Activated CD4-positive, CD25-positive, alpha-beta regulatory T cell treated with anti-CD3 and anti-CD28 coated beads, Interleukin-2, amount 50 U/mL, for 16 hours (primary cell): ENCODE measurements around the gene KRT73.
A peak's percentile ranks its signal among the peaks of the same experiment; 100 is the strongest.
"Not testable (repeated sequence)": the region's sequence is repeated elsewhere in the genome, so short reads cannot be mapped to it uniquely, and the experiment has no call there.

Experiments
- DNase-seq: peaks from one replicate; pipeline ENCODE4 v3.0.0-alpha.2; 2020; ENCODE audit warnings: low read depth, low spot score

The KRT73 gene

DNA sequence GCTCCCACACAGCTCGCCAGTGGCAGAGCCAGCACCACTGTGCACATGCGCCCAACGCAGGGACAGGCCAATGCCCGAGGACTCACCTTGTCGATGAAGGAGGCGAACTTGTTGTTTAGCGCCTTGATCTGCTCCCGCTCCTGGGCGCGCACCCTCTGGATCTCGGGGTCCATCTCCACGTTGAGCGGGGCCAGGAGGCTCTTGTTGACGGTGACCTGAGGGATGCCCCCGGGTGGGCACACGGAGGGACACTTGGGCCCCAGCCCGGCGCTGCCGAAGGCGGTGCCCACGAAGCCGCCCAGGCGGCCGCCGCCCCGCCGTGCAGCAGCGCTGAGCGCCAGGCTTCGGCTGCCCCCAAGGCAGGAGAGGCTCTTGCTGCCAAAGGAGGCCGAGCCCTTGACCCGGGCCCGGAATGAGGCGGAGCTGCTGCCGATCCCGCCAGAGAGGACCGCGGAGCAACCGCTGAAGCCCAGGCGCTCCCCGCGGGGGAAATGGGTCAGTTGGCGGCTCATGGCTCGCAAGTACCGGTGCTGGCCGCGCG is 17.3 kb downstream of the KRT73 start, which contains the start of gene KRT72:
TSS of gene KRT72 (minus strand) at position 523 of the 541 bp plus-strand sequence. CDS start at position 512, 11 bp downstream.
- no peak for DNase-seq

DNA sequence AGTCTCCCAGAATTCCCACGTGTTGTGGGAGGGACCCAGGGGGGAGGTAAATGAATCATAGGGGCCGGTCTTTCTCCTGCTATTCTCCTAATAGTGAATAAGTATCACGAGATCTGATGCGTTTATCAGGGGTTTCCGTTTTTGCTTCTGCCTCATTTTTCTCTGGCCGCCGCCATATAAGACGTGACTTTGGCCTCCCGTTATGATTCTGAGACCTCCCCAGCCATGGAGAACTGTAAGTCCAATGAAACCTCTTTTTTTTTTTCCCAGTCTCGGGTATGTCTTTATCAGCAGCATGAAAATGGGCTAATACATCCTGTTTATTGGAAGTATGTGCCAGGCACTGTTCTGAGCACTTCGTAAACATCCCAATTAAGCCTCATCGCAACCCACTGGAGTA is 17.9 kb downstream of the KRT73 start:
- no peak for DNase-seq

DNA sequence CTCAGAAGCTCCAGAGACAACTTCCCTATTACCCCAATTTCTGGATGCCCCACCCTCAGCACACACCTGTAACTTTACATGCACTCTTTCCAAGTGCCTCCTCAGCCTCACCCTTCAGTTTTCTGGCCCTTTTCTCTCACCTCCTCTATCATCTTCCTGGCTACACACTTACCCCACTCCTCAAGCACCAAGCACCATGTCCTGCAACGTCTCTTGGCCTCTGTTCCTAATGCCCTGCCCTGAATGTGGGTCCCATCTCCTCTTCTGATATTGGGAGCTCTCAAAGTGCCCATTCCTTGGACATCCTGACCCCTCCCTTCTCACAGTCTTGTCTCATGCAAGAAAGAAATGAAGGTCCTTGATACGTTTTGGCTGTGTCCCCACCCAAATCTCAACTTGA is 18.3 kb downstream of the KRT73 start:
- no peak for DNase-seq

DNA sequence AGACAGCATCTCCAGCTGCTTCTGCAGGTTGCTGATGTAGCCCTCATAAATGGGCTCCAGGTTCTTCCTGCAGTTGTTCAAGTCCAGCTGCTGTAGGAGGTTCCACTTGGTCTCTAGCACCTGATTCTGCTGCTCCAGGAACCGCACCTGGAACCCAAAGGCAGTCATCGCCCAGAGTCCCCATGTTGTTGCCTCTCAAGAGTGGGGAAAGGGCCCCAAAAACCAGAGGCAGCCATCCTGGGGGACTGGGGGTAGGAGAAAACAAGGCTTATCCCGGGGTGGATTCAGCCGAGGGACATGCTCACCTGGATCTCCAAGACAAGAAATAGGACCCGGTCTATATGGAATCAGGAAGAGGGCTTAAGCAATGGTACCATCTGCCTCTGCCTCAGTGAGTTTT is 19.4 kb downstream of the KRT73 start:
- DNase-seq: no peak

DNA sequence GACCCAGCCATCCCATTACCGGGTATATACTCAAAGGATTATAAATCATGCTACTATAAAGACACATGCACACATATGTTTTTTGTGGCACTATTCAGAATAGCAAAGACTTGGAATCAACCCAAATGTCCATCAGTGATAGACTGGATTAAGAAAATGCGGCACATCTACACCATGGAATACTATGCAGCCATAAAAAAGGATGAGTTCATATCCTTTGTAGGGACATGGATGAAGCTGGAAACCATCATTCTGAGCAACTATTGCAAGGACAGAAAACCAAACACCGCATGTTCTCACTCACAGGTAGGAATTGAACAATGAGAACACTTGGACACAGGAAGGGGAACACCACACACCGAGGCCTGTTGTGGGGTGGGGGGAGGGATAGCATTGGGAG is 24.1 kb downstream of the KRT73 start:
- DNase-seq: not testable (repeated sequence)

DNA sequence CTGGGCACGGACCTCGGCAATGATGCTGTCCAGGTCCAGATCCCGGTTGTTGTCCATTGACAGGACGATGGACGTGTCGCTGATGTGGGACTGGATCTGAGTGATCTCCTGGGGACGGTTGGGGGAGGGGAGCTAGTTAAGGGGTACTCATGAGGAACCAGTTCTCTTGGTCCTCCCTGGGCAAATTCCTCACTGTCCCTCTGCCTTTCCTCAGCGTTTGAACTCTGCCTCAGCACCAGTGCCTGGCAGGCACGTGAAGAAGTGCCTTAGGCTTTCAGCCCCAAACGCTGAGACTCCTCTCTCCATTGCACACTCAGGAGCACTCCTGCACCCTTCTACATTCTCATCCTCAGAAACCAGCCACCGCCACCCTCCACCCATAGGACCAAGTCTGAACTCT is 26.8 kb downstream of the KRT73 start:
- no peak for DNase-seq

DNA sequence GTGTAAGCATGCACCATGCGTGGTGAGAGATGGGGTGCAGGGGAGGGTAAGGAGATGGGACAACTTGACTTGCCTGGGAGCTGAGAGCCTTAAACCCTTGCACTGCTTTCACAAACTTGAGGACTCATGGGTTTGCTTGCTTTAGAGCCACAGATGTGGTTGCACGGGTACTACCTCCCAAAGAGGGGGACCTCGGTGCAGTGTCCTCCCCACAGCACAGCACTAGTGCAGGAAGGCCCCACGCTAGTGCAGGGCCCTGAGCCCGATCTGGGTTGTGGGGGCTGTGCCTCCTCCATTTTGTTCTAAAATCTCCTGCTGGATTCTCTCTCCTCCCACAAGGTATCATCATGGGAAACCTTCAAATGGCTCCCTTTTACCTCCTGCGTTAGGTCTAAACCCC is 28.3 kb downstream of the KRT73 start:
- DNase-seq: no peak

DNA sequence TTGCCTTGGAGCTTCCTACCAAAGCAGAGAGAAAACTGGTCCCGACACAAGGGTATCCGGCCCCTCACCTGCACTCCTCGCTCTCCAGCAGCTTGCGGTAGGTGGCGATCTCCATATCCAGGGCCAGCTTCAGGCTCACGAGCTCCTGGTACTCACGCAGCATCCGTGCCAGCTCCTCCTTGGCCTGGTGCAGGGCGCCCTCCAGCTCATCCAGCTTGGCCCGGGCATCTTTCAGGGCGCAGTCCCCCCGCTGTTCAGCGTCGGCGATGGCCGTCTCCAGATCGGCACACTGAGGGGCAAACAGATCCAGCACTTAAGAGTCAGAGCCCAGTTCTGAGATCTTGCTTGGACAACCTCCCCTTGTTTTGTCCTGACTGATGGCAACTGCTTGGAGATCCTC is 30.8 kb downstream of the KRT73 start:
- DNase-seq: no peak

DNA sequence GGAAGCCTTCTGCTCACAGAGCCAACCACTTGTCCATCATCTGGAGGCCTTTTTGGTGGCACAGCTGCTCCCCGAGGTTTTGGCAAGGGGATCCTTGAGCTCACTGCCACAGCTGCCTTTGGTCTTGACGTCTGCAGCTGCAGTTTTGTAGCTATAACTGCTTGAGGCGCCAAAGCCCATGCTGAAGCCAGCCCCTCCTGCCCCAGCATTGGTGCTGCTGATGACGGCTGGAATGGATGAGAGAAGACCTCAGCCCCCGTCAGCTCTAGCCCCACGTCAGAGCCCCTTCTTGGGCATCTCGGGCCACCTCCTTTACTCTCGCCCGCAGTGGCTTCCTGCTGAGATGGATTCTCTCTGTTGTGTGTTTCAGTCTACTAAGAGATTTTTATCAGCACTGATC is 32.4 kb downstream of the KRT73 start:
- no peak for DNase-seq

DNA sequence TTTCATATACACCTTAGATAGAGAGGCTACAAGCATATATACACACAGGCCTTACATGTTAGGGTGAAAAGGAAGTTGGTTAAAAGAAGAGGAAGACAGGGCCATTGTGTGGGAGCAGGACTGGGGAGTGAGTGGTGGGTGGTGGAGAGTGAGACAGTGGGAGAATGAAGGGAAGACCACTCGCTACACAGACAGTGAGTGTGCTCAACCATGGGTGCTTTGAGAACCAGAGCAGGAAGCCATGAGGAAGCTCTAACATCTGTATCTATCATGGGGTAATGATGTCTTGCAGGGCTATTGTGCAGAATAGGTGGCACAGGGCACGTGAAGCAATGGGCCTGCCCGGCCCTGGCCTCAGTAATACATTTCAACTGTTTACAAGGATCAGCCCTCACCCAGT is 33.3 kb downstream of the KRT73 start:
- no peak for DNase-seq

DNA sequence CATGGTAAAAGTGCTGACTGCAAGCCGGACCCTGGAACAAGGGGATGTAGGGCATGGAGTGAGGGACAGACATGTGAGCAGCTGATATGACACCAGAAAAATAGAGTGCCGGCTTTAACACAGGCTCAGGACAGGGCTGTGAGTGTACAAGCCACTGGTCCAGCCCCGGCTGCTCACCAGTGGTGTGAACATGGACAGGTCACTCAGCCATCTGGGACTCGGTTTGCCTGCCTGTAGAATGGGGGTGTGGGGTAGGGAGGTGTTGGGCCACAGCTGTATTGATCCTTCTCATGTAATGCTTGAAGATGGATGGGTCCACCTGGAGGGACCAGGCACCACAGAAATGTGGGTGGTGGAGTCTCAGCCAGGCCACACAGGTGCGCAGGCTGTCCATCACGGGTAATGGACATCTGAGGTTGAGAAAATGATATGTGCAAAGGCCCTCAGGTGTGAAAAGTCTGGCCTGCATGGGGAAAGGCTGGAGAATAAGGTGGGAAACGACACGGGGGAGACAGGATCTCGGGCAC is 34.1 kb downstream of the KRT73 start:
- no peak for DNase-seq

DNA sequence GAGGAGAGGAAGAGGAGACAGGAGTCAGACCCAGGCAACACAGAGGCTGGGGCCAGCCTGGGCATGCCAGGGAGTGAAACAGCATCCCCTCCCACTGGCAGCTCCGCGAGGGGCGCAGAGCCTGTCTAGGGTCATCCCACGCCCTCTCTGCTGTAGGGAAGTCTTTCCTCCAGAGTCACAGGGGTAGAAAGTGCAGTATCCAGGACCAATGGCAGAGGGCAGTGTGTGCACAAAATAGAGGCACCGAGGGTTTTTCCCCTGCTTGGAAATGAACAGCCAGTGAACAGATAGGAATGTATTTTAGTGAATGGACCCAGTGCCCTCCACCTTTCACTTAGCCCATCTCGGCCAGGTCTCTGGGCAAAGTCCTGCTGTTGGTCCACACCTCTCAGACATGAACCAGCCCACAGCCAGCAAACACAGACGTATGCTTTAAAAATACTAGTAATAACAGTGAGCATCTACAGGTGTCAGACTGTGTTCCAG is 35.3 kb downstream of the KRT73 start:
- DNase-seq: peak; percentile 16

DNA sequence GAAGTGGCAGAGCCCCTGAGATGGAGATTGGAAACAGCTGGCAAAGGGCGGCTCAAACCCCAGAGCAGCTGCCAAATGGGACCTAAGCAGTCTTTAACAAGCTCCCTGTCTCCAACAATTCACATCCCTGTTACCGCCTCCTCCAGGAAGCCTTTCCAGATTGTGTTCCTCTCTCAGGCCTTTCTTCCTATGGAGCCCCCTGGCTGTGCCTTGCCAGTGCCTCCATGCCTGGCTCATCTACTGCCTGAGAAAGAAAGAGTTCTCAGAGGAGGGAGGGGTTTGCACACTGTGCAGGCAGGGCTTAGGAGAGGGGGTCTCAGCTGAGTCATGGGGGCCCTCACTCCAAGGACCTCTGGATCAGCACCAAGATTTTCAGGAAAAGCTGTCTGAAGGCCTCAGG is 35.9 kb downstream of the KRT73 start:
- no peak for DNase-seq

DNA sequence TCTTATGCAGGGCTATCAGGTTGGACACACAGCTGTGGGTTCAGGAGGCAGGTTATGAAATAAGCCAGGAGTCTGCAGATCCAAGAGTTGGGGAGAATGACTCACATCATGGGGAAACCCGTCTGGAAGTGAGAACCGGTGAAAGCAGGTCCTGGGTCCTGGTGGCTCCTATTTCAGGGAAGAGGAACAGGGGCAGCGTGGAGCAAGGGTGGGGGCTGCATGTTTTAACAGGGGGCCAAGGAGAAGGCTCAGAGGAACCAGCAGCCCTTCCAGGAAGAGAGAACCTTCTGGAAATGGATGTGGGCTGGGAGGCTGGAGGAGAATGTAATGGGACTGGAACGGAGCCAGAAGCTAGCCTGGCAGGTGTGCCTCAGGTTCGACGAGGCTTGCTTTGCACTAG is 36.9 kb downstream of the KRT73 start:
- DNase-seq: no peak

DNA sequence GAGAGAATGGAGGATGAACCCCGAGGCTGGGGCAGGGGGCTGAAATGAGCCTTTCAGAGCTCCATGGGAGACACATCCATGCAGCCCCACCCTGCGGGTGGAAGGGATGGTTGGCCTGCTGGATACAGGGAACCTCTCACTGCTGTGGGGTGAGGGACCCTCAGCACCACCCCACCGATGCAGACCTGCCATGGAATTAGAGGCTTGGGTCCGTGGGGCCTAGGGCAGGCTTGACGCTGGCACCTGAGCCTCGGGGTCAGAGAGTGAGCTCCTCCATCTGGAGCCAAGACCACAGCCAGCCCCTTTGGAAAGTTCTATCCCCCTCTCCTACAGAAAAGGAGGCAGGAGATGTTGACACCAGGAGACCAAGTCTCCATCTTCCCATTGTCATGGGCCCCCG is 37.3 kb downstream of the KRT73 start:
- DNase-seq: no peak

DNA sequence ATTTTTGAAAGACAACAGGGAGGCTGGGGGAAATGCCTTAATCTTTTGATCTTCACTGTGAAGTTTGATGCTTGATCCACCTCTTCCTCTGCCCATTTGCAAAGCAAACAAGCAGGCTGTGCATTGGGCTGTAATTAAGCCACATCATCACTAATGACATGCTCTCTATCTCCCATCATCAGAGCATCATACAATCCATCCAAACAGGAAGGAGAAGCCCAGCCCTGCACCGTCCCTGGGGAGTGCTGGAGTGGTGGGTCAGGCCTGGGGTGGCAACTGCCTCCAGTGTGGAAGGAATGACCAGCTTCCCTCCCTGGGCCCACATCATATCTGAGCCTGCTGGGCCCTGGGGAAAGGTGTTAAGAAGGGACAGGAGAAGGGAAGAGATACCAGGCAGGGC is 37.9 kb downstream of the KRT73 start:
- no peak for DNase-seq

DNA sequence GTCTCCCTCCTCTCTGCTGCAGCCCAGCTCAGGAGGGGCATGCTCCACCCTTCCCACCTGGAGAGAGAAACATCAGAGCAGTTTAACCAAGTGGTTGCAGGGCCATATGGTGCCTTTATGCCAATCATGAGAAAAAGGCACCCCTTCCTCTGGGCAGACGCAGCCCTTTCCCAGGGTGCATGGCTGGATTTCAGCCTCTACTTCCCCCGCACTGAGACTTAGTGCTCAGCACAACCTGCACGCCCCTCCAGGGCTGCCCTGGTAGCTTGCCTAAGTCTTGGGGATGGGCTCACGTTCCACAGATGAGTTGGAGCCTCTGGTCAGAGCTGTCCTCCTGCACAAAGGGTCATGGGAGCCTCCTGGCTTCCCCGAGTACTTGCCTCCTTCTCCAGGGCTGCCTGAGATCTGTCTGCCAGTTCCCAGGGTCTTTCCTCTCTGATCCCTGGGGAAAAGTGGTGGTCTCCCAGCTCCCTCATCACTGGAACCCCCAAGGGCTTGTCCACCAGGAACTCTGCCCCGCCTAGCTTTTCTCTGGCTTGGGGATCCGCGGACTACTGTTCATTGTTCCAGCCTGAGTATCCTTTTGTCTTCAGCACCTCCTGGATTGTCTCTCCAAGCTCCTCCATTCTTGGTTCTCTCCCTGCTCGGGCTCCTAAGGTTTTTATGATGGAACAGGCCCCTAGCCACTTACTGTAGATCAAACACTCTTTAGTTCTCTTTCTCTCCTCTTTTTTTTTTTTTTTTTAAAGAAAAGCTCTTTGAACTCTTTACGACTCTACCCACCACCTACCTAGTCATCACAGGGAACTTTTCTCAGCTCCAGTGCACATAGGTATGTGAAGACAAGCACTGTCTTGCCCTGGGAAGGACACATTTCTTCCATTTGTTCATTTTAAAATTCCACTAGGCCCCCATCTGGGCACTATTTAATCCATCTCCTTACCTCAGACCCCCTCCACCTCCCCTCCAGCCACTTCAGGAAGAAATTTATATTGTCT is 38.6 kb downstream of the KRT73 start:
- DNase-seq: no peak

DNA sequence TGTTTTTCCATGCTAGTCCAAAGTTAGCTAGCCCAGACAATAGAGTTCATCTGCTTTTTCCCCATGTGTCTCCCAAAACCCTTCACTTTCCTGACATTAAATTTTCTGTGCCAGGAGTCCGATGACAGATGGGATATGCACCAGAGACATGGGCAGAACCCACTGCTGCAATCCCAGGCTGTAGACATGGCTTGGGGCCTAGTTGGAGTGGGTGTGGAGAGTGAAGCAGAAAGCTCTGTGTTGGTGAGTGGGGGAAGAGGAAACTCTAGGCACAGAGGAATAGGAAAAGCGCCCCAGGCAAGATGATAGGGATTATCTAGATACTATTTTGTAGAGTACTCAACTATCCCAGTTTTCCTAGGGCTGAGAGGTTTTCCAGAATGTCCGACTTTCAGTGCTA is 39.9 kb downstream of the KRT73 start:
- DNase-seq: no peak

DNA sequence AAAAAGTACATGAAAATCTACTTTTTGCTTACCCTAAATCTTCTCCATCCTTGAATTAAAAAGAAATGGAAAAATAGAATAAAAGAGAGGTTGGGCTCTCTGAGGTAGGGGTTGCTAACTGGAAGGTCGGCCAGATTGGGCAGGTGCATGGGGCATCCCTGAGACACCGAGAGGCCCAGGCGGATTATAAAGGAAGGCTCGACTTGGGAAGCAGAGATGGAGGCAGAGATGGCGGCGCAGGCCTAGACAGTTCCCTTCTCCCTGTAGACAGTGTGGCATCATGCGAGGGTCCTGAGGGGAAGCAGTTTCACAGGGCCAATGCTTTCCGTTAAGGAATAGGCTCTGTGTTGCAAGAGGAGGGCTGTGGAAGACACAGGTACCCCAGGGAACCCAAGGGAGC is 41.0 kb downstream of the KRT73 start:
- DNase-seq: no peak

DNA sequence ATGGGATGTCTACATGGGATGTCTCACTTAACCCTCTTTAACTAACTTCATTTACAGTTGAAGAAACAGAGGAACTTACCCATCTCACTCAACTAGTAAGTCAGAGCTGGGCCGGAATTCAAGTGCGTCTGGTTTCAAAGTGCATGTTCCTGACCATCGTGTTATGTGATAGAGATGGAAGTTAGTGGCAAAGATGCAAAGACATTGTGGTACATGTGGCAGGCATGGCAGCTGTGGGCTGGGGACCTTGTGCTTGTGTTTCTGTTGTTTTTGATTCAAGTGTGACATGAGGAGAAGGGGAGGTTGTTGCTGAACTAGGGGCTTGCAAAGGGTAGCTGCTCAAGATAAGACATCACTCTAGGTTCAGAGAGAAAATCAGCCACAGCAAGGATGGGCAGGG is 42.4 kb downstream of the KRT73 start:
- DNase-seq: no peak

DNA sequence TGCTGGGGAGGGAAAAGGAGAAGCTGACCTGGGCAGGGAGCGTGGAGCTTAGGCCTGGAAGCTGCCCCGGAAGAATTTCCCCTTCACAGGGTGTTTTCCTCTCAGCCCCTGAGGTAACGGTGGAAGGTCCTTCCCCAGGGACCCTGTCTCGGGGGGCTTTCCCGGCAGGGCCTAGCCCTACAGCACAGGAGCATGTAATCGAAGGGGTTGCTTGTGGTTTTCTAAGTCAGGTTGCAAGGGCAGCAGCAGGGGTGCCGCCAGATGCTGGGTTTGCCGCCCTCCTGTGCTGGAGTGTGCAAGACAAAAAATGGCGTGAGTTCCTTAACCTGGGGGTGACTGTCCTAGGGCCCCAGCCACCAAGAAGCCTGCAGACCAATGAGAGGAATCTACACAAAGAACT is 43.1 kb downstream of the KRT73 start:
- DNase-seq: no peak

DNA sequence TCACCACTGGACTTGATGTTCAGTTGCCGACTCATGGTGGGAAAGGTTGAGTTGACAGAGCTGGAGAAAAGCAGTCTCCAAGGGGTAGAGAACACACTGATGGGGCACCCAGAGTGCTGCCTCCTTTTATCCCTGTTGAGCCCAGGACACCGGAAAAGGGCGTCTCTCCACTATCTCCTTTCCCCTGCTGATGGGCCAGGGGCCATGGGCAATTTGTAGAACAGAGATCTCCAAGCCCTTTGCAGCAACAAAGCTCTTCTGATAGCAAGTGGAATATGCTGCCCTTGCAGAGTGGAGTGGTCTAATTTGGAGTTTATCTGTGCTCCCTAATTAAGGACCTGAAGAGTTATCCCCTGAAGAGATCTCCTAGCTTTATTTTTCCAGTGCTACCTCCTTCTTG is 44.6 kb downstream of the KRT73 start, which contains the start of gene KRT74:
TSS of gene KRT74 (minus strand) at position 101 of the 400 bp plus-strand sequence. CDS start at position 35, 66 bp downstream.
- no peak for DNase-seq

DNA sequence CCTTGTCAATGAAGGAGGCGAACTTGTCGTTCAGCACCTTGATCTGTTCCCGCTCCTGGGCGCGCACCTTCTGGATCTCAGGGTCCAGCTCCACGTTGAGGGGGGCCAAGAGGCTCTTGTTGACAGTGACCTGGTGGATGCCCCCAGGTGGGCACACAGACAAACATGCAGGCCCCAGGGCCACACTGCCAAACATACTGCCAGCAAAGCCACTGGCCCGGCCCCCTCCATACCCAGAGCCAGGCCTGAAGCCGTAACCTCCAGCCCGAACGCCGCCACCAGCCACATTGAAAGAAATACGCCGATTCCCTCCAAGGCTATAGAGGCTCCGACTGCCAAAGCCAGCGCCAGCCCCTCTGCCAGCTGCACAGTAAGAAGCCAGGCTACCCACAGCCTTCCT is 45.1 kb downstream of the KRT73 start:
- DNase-seq: no peak
